Activated naive CD8-positive, alpha-beta T cell treated with anti-CD3 and anti-CD28 coated beads for 36 hours (primary cell): ENCODE data around the gene CHPF2. TPM values are rescaled to one million over a fixed set of nuclear protein-coding genes. Genes with fewer than 3 reads are reported as not detected.

ENCODE experiments used
- DNase-seq: peaks from one replicate; pipeline ENCODE4 v3.0.0; 2021
- H3K27ac Mint-ChIP-seq: one replicate; pipeline ENCODE4 v1.8.0; 2022; ENCODE audit warnings: mild to moderate bottlenecking, moderate library complexity, mixed read lengths
- H3K27me3 Mint-ChIP-seq: one replicate; pipeline ENCODE4 v1.8.0; 2022; ENCODE audit warnings: mild to moderate bottlenecking, mixed read lengths
- H3K36me3 Mint-ChIP-seq: one replicate; pipeline ENCODE4 v1.8.0; 2021; ENCODE audit warnings: mild to moderate bottlenecking, mixed read lengths
- H3K4me1 Mint-ChIP-seq: one replicate; pipeline ENCODE4 v1.8.0; 2021; ENCODE audit warnings: mixed read lengths
- H3K4me3 Mint-ChIP-seq: one replicate; pipeline ENCODE4 v1.8.0; 2022; ENCODE audit warnings: mild to moderate bottlenecking, moderate library complexity, mixed read lengths
- H3K9me3 Mint-ChIP-seq: one replicate; pipeline ENCODE4 v1.8.0; 2022; ENCODE audit warnings: mixed read lengths
- total RNA-seq, 2 experiments: library from RNA; stranded (reverse); gene quantifications; one replicate each; pipeline ENCODE4 v1.2.3, GENCODE V29; 2021

The CHPF2 gene
- total RNA-seq, 2 experiments from 2014 or later, result 24.5 to 25.1 TPM

- DNase-seq, result no peak
- no peaks in the 10 kb centered on the region for H3K27me3 Mint-ChIP-seq
- H3K36me3 Mint-ChIP-seq, result no peaks in the 10 kb centered on the region
- H3K27ac Mint-ChIP-seq, result no peak overlapping the region
- H3K4me1 Mint-ChIP-seq, result peaks cover 25% of the 10 kb centered on the region
- no peak overlapping the region for H3K4me3 Mint-ChIP-seq
- H3K9me3 Mint-ChIP-seq, result no peaks in the 10 kb centered on the region
Measured at GRCh38 chr7:151274396-151274795, 42.1 kb downstream of the CHPF2 start.

DNA sequence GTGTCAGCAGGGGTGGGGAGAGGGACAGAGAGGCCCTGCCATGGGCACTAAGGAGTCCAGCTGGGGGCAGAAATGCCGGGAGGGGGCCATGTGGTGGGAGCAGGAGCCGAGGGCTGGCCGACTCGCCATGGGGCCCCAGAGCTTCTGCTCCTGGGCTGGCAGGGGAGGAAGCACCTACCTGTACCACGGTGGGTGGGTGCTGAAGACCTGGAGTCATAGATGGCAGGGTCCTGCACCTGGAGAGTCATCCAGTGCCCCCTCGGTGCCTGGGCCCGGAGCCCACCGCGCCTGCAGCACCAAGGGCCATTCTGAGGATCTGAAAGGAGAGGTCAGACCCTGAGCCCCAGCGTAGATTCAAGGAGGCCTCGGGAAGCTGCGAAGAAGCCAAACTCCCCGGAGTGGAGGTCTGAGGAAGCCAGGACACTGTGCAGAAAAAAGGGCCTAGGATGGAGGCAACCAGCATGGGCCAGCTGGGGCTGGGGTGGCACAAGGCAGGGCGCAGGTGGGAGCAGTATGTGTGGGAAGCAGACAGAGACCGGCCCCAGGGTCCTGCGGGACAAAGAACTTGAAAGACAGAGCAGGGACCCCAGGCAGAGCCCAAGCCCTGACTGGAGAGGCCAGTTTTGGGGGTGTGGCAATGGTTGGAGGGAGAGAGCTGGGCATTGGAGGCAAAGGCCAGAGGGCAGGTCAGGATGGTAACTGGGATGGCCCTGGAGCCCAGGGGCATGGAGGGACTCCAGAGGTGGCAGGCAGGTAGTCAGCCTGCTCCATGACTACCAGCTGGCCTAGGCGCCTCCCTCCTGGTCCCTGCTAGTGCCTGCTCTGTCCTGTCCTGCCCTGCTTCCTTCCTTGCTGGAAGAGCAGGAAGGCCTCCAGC is 42.9 kb downstream of the CHPF2 start:
- Mint-ChIP-seq H3K9me3 (no peaks in the 10 kb centered on the region), H3K4me1 (peaks cover 25% of the 10 kb centered on the region), H3K4me3 (peak overlapping the region; percentile 73), H3K27ac (no peak overlapping the region), H3K36me3 (no peaks in the 10 kb centered on the region), H3K27me3 (no peaks in the 10 kb centered on the region)
- DNase-seq, result no peak

DNA sequence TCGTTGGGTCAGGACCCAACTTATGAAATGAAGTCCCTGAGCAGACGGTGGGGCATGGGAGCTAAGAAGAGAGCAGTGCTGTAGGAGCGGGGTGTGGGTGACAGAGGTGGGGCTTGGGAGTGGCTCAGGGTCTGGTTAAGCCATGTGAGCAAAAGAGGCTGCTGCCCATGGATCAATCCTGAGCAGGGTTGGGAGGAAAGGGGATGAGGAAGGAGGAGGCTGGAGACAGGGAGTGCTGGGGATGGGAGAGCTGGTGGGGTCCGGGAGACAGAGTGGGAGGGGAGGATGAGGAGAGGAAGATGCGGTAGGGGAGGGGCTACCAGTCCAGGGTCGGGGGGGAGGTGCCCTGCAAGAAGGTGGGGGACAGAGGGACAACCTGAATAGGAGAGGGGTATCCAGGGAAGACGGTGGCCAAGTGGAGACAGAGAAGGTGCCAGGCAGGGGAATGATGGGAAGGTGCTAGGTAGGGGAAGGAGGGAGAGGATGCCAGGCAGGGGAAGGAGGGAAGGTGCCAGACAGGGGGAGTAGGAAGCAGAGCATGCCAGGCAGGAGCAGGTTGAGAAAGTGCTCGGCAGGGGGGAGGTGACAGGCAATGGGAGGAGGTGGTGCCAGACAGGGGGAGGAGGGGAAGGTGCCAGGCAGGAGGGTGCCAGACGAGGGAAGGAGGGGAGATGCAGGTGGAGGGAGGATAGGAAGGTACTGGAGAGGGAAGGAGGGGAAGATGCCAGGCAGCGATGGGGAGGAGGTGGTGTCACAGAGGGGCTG is 43.7 kb downstream of the CHPF2 start:
- Mint-ChIP-seq H3K27ac (no peak overlapping the region), H3K27me3 (no peaks in the 10 kb centered on the region), H3K9me3 (no peaks in the 10 kb centered on the region), H3K4me1 (peaks cover 25% of the 10 kb centered on the region), H3K36me3 (no peaks in the 10 kb centered on the region), H3K4me3 (peak overlapping the region; percentile 73)
- DNase-seq, result no peak

- peak; percentile 72 for DNase-seq
- no peak overlapping the region for H3K27ac Mint-ChIP-seq
Measured at GRCh38 chr7:151276666-151277590, 44.6 kb downstream of the CHPF2 start.

DNA sequence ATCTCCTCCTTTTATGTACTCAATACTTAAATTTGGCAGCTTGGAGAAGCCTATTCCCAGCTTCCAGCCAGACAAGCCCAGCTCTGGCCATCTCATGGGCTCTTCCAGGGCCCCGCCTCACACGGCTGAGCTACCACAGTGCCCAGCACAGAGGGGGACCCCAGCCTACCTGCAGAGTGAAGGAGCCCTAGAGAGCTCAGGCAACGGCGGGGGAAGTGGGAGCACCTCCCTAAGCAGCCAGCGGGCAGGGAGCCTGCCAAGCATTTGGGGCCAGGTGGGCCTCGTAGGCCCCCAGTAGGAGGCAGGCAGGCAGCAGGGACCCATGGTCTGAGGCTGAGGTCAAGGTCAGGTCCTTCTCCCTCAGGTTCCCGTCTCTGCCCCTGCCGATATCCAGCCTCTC is 45.3 kb downstream of the CHPF2 start:
- no peak overlapping the region for H3K27ac Mint-ChIP-seq
- no peaks in the 10 kb centered on the region for H3K36me3 Mint-ChIP-seq

More at GRCh38 chr7:151276666-151277590, 44.6 kb downstream of the CHPF2 start:
- no peaks in the 10 kb centered on the region for H3K36me3 Mint-ChIP-seq
- peaks cover 5% of the 10 kb centered on the region for H3K27me3 Mint-ChIP-seq
- H3K9me3 Mint-ChIP-seq, result no peaks in the 10 kb centered on the region
- peak overlapping the region; percentile 74 for H3K4me3 Mint-ChIP-seq
- H3K4me1 Mint-ChIP-seq, result peaks cover 22% of the 10 kb centered on the region

GRCh38 chr7:151278949-151279348 is 46.7 kb downstream of the CHPF2 start:
- Mint-ChIP-seq H3K4me3 (no peak overlapping the region), H3K9me3 (peaks cover 4% of the 10 kb centered on the region), H3K27me3 (peaks cover 15% of the 10 kb centered on the region), H3K4me1 (peaks cover 17% of the 10 kb centered on the region), H3K27ac (no peak overlapping the region), H3K36me3 (no peaks in the 10 kb centered on the region)
- no peak for DNase-seq

More for the DNA sequence above, 45.3 kb downstream of the CHPF2 start:
- DNase-seq, result no peak
- H3K27me3 Mint-ChIP-seq, result peaks cover 9% of the 10 kb centered on the region
- no peaks in the 10 kb centered on the region for H3K9me3 Mint-ChIP-seq
- H3K4me1 Mint-ChIP-seq, result peaks cover 17% of the 10 kb centered on the region
- peak overlapping the region; percentile 74 for H3K4me3 Mint-ChIP-seq

GRCh38 chr7:151279868-151280267 is 47.6 kb downstream of the CHPF2 start:
- Mint-ChIP-seq H3K27me3 (peaks cover 15% of the 10 kb centered on the region), H3K36me3 (no peaks in the 10 kb centered on the region), H3K9me3 (peaks cover 4% of the 10 kb centered on the region), H3K4me1 (peaks cover 14% of the 10 kb centered on the region), H3K4me3 (no peak overlapping the region), H3K27ac (no peak overlapping the region)
- no peak for DNase-seq

- peaks cover 15% of the 10 kb centered on the region for H3K27me3 Mint-ChIP-seq
- H3K9me3 Mint-ChIP-seq, result peaks cover 4% of the 10 kb centered on the region
- peaks cover 14% of the 10 kb centered on the region for H3K4me1 Mint-ChIP-seq
- no peak for DNase-seq
- H3K4me3 Mint-ChIP-seq, result no peak overlapping the region
- H3K36me3 Mint-ChIP-seq, result no peaks in the 10 kb centered on the region
- H3K27ac Mint-ChIP-seq, result no peak overlapping the region
Measured at GRCh38 chr7:151280388-151281019, 48.2 kb downstream of the CHPF2 start.

DNA sequence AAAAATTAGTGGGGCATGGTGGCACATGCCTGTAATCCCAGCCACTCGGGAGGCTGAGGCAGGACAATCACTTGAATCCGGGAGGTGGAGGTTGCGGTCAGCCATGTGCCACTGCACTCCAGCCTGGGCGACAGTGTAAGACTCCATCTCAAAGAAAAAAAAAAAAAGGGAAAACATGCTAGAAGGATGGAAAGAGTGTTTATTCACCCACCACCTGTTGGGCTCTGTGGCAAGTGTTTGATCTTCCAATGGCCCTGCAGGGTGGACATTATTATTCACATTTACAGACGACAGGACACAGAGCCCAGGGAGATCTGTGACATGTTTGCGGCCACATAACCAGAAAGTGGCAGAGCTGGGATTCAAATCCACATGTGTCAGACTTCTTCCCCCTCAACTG is 49.4 kb downstream of the CHPF2 start:
- peaks cover 15% of the 10 kb centered on the region for H3K27me3 Mint-ChIP-seq
- H3K27ac Mint-ChIP-seq, result no peak overlapping the region
- DNase-seq, result no peak
- no peaks in the 10 kb centered on the region for H3K36me3 Mint-ChIP-seq
- peaks cover 4% of the 10 kb centered on the region for H3K9me3 Mint-ChIP-seq
- H3K4me1 Mint-ChIP-seq, result peaks cover 13% of the 10 kb centered on the region
- no peak overlapping the region for H3K4me3 Mint-ChIP-seq

- Mint-ChIP-seq H3K27ac (no peak overlapping the region), H3K9me3 (peaks cover 4% of the 10 kb centered on the region), H3K4me3 (no peak overlapping the region)
Measured at GRCh38 chr7:151282111-151282510, 49.8 kb downstream of the CHPF2 start.

GRCh38 chr7:151283302-151283701 is 51.0 kb downstream of the CHPF2 start:
- H3K9me3 Mint-ChIP-seq, result peaks cover 4% of the 10 kb centered on the region
- no peak for DNase-seq
- H3K4me1 Mint-ChIP-seq, result peaks cover 7% of the 10 kb centered on the region
- no peaks in the 10 kb centered on the region for H3K36me3 Mint-ChIP-seq
- H3K27me3 Mint-ChIP-seq, result peaks cover 15% of the 10 kb centered on the region
- no peak overlapping the region for H3K4me3 Mint-ChIP-seq
- no peak overlapping the region for H3K27ac Mint-ChIP-seq

More at GRCh38 chr7:151282111-151282510, 49.8 kb downstream of the CHPF2 start:
- peaks cover 15% of the 10 kb centered on the region for H3K27me3 Mint-ChIP-seq
- H3K36me3 Mint-ChIP-seq, result no peaks in the 10 kb centered on the region
- H3K4me1 Mint-ChIP-seq, result peaks cover 12% of the 10 kb centered on the region
- no peak for DNase-seq

GRCh38 chr7:151286148-151286547 is 53.9 kb downstream of the CHPF2 start:
- DNase-seq, result peak; percentile 22
- peaks cover 7% of the 10 kb centered on the region for H3K4me1 Mint-ChIP-seq
- H3K9me3 Mint-ChIP-seq, result peaks cover 4% of the 10 kb centered on the region
- no peaks in the 10 kb centered on the region for H3K36me3 Mint-ChIP-seq
- no peak overlapping the region for H3K27ac Mint-ChIP-seq
- peaks cover 15% of the 10 kb centered on the region for H3K27me3 Mint-ChIP-seq
- no peak overlapping the region for H3K4me3 Mint-ChIP-seq
